Esophagus muscularis mucosa (tissue), 4 donors: ENCODE results near the gene ZNF460. TPM values are rescaled to one million over a fixed set of nuclear protein-coding genes. Genes with fewer than 3 reads are reported as not detected.

Source experiments
- DNase-seq: peaks from one replicate; pipeline ENCODE4 v3.0.0-alpha.2; 2017; ENCODE audit errors: extremely low spot score
- H3K27ac ChIP-seq, 4 donors: fragments of 200-600 bp; sonication (generic); replicated peaks in 1 of 4; 1 replicate in 3 of 4; 2 replicates in 1 of 4; pipeline ENCODE4 v1.5.1; 2016 to 2019; ENCODE audit warnings: mild to moderate bottlenecking in 1 of 4
- H3K27me3 ChIP-seq, 4 donors: fragments of 200-600 bp; sonication (generic); one replicate each; pipeline versions ENCODE4 v1.5.1 to v1.6.0; 2016 to 2019
- H3K36me3 ChIP-seq, 4 donors: fragments of 200-600 bp; sonication (generic); one replicate each; pipeline ENCODE4 v1.5.1; 2016 to 2019
- H3K4me1 ChIP-seq, 4 donors: fragments of 200-600 bp; sonication (generic); one replicate each; pipeline ENCODE4 v1.5.1; 2016 to 2019
- H3K4me3 ChIP-seq, 4 donors: fragments of 200-600 bp; sonication (generic); 1 replicate in 2 of 4; 2 replicates in 2 of 4; pipeline ENCODE4 v1.5.1; 2016 to 2019; ENCODE audit warnings: mild to moderate bottlenecking in 4 of 4, moderate library complexity in 1 of 4
- H3K9me3 ChIP-seq, 4 donors: fragments of 200-600 bp; sonication (generic); 1 replicate in 3 of 4; 2 replicates in 1 of 4; pipeline ENCODE4 v1.5.1; 2016 to 2019
- EP300 ChIP-seq: sonication (generic); formaldehyde crosslinking; IDR thresholded peaks from one replicate; pipeline ENCODE4 v1.6.1; 2017; ENCODE audit warnings: antibody characterized with exemption
- POLR2A ChIP-seq: fragments of 450-650 bp; IDR thresholded peaks from one replicate; pipeline ENCODE4 v1.6.1; 2017; ENCODE audit warnings: antibody characterized with exemption, moderate library complexity, mild to moderate bottlenecking, low read depth
- POLR2AphosphoS5 ChIP-seq, 2 donors: sonication (generic); formaldehyde crosslinking; IDR thresholded peaks; one replicate each; pipeline ENCODE4 v1.6.1; 2017; ENCODE audit warnings: antibody characterized with exemption in 2 of 2
- WGBS: methylation state at CpG from one replicate; pipeline ENCODE4 v1.1.5; 2018; 5-methylcytosine and 5-hydroxymethylcytosine counted together
- intact Hi-C: fragments of 100-400 bp; cut with DNase I; formaldehyde crosslinking; loops from one replicate; pipeline ENCODE4 v1.15.1; 2023
- total RNA-seq, 4 donors: library from RNA; depleted of rRNA; stranded (reverse); fragments of >200 nt; gene quantifications; one replicate each; pipeline versions ENCODE4 v1.1.0 to v1.2.1, GENCODE V29; 2016
- TF ChIP-seq, protein P1 (sequence below), 3 experiments: fragments of 200-600 bp in 2 of 3; fragments of 450-650 bp in 1 of 3; sonication (generic) in 2 of 3; IDR thresholded peaks; one replicate each; pipeline ENCODE4 v1.5.1; 2017 to 2019; ENCODE audit warnings: antibody characterized with exemption in 3 of 3, mild to moderate bottlenecking in 2 of 3, moderate library complexity in 1 of 3

Gene ZNF460
- total RNA-seq = 10 to 100 TPM; 46.1 to 75.0 (median 50.1) TPM

DNA sequence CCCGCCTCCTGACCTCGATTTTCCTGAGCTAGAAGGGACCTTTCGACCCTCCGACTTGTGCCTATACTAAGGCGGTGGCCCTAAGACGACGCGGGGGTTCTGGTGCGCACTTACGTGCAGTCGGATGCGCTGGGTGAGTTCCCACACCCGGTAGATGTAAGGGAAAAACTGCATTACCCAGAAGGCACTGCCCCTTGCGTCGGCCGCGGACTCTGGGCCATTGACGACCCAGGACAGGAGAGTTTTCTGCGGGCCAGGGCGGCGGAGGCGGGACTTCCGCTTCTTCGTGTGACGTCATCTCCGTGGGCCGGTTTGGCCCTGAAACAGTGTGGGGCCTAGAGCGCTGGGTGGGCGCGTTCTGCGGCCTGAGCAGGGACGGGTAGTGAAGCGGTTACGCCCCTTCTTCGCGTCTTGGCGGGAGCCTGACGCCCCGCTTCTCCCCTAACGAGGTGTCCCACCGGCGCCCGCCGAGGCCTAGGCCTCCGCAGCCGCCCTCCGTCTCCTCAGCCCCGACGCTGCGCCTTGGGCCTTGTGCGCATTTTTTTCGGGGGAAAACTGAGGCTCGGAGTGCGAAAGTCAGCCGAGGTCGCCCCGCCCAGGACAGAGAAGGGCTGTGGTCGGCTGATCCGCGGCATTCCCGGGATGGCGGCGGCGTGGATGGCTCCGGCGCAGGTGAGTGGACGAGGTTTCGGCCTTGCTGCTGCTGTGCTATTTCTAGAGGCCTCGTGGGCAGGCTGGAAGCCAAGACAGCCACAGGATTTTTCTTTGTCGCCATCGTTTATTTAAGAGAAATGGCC, at the start of gene ZNF460:
ZNF460 (plus strand) TSS at position 321 of the 797 bp plus-strand sequence; CDS start at position 643, 322 bp downstream.
- Histone ChIP-seq H3K27me3 (no peaks in the 10 kb centered on the region), H3K27ac (peak within 1 kb of the TSS; percentile 97 to 100 (median 98)), H3K4me1 (peaks cover 34 to 55% (median 48%) of the 10 kb centered on the region in 4 donors), H3K36me3 (peaks cover 12 to 37% (median 17%) of the 10 kb centered on the region in 4 donors), H3K4me3 (peak within 1 kb of the TSS; percentile 74 to 92 (median 90)), H3K9me3 (no peaks in the 10 kb centered on the region)
- peak; percentile 99 for DNase-seq
- intact Hi-C loops = loop anchor here (10.0 kb wide), 1 partner anchor 74 kb away; the partner anchor contains the start of gene ZNF304
- 0% methylated on average over 41 of the region's 71 CpGs for WGBS
- TF ChIP-seq POLR2A = peak; percentile 24
- TF ChIP-seq EP300 = no peak
- peak; percentile 92 to 96 for TF ChIP-seq POLR2AphosphoS5 (IDR thresholded peaks at IDR 0.05)
- TF ChIP-seq, protein P1, sequence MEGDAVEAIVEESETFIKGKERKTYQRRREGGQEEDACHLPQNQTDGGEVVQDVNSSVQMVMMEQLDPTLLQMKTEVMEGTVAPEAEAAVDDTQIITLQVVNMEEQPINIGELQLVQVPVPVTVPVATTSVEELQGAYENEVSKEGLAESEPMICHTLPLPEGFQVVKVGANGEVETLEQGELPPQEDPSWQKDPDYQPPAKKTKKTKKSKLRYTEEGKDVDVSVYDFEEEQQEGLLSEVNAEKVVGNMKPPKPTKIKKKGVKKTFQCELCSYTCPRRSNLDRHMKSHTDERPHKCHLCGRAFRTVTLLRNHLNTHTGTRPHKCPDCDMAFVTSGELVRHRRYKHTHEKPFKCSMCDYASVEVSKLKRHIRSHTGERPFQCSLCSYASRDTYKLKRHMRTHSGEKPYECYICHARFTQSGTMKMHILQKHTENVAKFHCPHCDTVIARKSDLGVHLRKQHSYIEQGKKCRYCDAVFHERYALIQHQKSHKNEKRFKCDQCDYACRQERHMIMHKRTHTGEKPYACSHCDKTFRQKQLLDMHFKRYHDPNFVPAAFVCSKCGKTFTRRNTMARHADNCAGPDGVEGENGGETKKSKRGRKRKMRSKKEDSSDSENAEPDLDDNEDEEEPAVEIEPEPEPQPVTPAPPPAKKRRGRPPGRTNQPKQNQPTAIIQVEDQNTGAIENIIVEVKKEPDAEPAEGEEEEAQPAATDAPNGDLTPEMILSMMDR (IDR thresholded peaks at IDR 0.05) = no peak

DNA sequence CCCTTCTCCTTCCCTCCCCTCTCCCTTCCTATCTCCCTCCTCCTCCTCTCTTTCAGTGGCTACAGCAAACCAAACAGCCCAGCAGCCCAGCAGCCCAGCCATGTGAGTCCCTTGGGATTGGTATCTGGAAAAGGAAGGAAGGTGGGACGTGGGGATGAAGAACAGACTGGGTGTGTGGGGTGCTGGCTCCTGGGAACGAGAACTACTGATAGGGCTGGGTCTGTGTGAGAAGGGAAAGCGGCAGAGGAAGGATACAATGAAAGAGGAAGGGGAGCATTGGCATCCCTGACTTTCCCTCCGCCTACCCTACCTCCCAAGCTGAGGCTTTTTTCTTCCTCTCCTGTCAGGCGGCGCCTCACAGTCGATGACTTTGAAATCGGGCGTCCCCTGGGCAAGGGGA, 48.6 kb upstream of the ZNF460 start:
- Histone ChIP-seq H3K27me3 (no peaks in the 10 kb centered on the region), H3K36me3 (no peaks in the 10 kb centered on the region), H3K9me3 (no peaks in the 10 kb centered on the region), H3K4me1 (no peaks in the 10 kb centered on the region), H3K4me3 (no peak overlapping the region), H3K27ac (no peak overlapping the region)
- intact Hi-C loops = no loop called here
- TF ChIP-seq POLR2AphosphoS5 (IDR thresholded peaks at IDR 0.05) (no peak), EP300 (no peak), POLR2A (no peak)
- TF ChIP-seq, protein P1 (IDR thresholded peaks at IDR 0.05) = no peak
- peak; percentile 62 for DNase-seq
- 72% methylated on average over 9 of the region's 9 CpGs for WGBS

DNA sequence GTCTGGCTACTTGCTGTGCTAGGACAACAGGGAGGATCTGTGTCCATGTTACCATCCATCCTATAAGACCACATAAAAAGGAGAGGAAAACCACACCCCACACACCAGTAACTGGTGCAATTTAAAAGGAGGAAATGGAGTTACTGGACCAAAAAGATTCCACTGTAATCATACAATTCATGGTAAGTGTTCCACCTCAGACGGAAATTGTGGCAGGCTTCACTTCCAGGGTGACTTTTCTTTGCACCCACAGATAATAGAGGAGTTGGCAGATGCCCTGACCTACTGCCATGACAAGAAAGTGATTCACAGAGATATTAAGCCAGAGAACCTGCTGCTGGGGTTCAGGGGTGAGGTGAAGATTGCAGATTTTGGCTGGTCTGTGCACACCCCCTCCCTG, 47.1 kb upstream of the ZNF460 start:
- 91% methylated on average over 1 of the region's 1 CpG for WGBS
- no peak for TF ChIP-seq POLR2AphosphoS5 (IDR thresholded peaks at IDR 0.05)
- no peak for TF ChIP-seq EP300
- no peak for TF ChIP-seq POLR2A
- TF ChIP-seq, protein P1 (IDR thresholded peaks at IDR 0.05) = no peak
- H3K27me3 ChIP-seq = no peaks in the 10 kb centered on the region

GRCh38 chr19:57239982-57240310, 40.3 kb upstream of the ZNF460 start:
- no peaks in the 10 kb centered on the region for H3K27me3 ChIP-seq
- peaks cover 8 to 24% (median 14%) of the 10 kb centered on the region in 4 donors for H3K36me3 ChIP-seq
- DNase-seq = peak; percentile 83
- intact Hi-C loops = loop anchor here (5.0 kb wide), 1 partner anchor 37 kb away; no protein-coding TSS in a partner anchor
- H3K4me1 ChIP-seq = peaks cover 21 to 36% (median 29%) of the 10 kb centered on the region in 4 donors
- H3K4me3 ChIP-seq = peak overlapping the region; percentile 79 to 94 (median 88)
- TF ChIP-seq POLR2A (no peak), POLR2AphosphoS5 (IDR thresholded peaks at IDR 0.05) (no peak), EP300 (no peak)
- TF ChIP-seq, protein P1 (IDR thresholded peaks at IDR 0.05) = no peak
- peak overlapping the region; percentile 88 to 92 (median 90) for H3K27ac ChIP-seq
- H3K9me3 ChIP-seq = no peaks in the 10 kb centered on the region
- WGBS = 21% methylated on average over 12 of the region's 12 CpGs

More for the DNA sequence above, 47.1 kb upstream of the ZNF460 start:
- DNase-seq = peak; percentile 45
- no peaks in the 10 kb centered on the region for H3K9me3 ChIP-seq
- no peaks in the 10 kb centered on the region for H3K36me3 ChIP-seq
- intact Hi-C loops = no loop called here
- no peaks in the 10 kb centered on the region for H3K4me1 ChIP-seq
- no peak overlapping the region for H3K4me3 ChIP-seq
- no peak overlapping the region for H3K27ac ChIP-seq
